Right cardiac atrium (tissue), 5 donors: ENCODE measurements around the gene NMRK2. TPM values are rescaled to one million over a fixed set of nuclear protein-coding genes. Genes with fewer than 3 reads are reported as not detected.
"Not testable (repeated sequence)": the region's sequence is repeated elsewhere in the genome, so short reads cannot be mapped to it uniquely, and the experiment has no call there.

Experiments
- ATAC-seq, 2 donors: fragments of 200-7000 bp; cut with Tn5 transposase; one replicate each; pipeline versions ENCODE4 v1.8.0 to v1.9.1; 2020; ENCODE audit warnings: moderate library complexity in 2 of 2, mild to moderate bottlenecking in 1 of 2
- DNase-seq, 3 donors: peaks; one replicate each; pipeline ENCODE4 v3.0.0-alpha.2; 2020
- H3K27ac ChIP-seq: one replicate; pipeline ENCODE4 v1.5.1; 2013; ENCODE audit warnings: mild to moderate bottlenecking, low read length, control low read depth, moderate library complexity
- H3K27me3 ChIP-seq: one replicate; pipeline ENCODE4 v1.6.1; 2013; ENCODE audit not compliant: control insufficient read depth, insufficient read depth
- H3K4me1 ChIP-seq: one replicate; pipeline ENCODE4 v1.6.1; 2013; ENCODE audit warnings: low read length; ENCODE audit not compliant: control insufficient read depth, insufficient read depth
- H3K4me3 ChIP-seq: one replicate; pipeline ENCODE4 v1.5.1; 2013; ENCODE audit warnings: low read length, control low read depth
- H3K9me3 ChIP-seq: one replicate; pipeline ENCODE4 v1.6.1; 2013; ENCODE audit warnings: low read length; ENCODE audit not compliant: control insufficient read depth
- WGBS: extraction: QIAGEN DNeasy Blood & Tissue Kit; methylation state at CpG from one replicate; pipeline ENCODE4 v1.1.7; 2013; 5-methylcytosine and 5-hydroxymethylcytosine counted together
- intact Hi-C, 4 donors: fragments of 100-400 bp; cut with DNase I; formaldehyde crosslinking; loops; one replicate each; pipeline versions ENCODE4 v1.11.0 to v1.14.0; 2022 to 2023
- polyA plus RNA-seq: library from polyadenylated mRNA; stranded (reverse); fragments of 200-250 nt; gene quantifications from one replicate; pipeline ENCODE4 v1.2.3, GENCODE V29; 2013
- total RNA-seq, 4 donors: library from RNA; stranded (reverse); fragmentation: NEBNext Ultra II Directional; extraction: Animal tissue kit (Norgen Biotek cat#: 25700); gene quantifications; one replicate each; pipeline ENCODE4 v1.2.1, GENCODE V29; 2021
- donor health status: healthy with polysubstance abuse.
- donor health status: DM: no; HTN: yes; CAD: no.
- donor health status: DM: no; HTN: no; CAD: no.
- donor health status: DM: no; HTN: yes; CAD: no; lungs with severe emphysema.
- donor health status: DM: yes; HTN: yes; CAD: no.

The NMRK2 gene
- total and polyA plus RNA-seq, 5 donors, result 1,114 to 1,838 (median 1,316) TPM

DNA sequence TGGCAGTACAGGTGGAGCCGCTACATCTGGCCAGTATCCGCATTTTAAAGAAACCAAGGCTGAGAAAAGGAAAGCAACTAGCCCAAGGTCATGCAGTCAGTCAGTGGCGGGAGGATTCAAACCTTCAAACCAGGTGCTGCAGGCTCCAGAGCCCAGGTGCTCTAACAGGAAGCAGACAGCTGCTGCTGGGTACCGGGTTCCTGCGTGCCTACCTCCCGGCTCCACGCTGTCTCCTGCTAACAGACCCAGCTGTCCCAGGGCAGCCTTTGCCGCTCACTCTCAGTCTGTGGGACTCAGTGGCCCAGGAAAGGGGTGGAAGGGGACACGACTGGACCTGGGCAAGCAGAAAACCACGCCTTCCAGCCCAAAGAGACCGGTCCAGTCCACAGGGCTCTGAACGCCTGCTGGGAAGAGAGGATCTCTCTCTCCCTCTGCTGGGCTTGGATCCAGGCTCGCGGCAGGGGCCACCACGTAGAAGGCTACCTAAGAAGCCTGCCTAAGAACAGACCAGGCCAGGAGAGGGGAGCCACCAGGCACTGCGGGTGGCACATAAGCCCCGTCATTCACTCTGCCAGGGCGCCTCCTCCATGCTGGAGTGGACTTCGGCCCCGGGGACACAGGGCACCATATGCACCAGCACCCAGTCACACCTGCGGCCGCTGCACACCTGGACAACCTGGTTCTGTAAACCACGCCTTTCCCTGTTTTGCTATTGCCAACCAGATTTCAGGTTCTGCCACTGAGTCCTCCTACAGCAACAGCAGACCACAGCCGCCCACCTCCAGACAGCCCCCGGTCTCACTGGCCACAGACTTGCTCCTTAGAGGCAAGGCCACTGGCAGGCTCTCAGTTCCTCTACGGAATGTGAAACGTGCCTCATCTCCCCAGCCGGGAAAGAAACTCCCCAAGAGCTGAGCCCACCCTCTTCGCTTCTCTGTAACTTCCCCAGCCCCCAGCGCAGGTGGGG lies 33.5 kb downstream of the NMRK2 start:
- Histone ChIP-seq H3K27me3 (no peaks in the 10 kb centered on the region), H3K4me3 (no peak overlapping the region), H3K27ac (peak overlapping the region; percentile 63), H3K9me3 (no peaks in the 10 kb centered on the region), H3K4me1 (peaks cover 10% of the 10 kb centered on the region)
- DNase-seq, result peak in 1 of 3 donors; percentile 65
- ATAC-seq, result no peak
- intact Hi-C loops, result no loop called here
- WGBS, result 68% methylated on average over 30 of the region's 30 CpGs

DNA sequence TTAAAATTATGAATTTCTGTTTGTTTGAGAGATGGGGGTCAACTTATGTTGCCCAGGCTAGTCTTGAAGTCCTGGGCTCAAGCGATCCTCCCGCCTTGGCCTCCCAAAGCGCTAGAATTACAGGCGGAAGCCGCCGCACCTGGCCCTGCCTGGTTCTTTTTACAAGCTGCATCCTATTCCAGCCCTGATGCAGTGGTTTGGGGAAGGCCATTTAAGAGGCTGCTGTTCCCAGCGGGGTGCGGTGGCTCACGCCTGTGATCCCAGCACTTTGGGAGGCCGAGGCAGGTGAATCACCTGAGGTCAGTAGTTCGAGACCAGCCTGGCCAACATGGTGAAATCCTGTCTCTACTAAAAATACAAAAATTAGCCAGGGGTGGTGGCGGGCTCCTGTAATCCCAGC lies 35.1 kb downstream of the NMRK2 start:
- WGBS, result 85% methylated on average over 12 of the region's 12 CpGs
- Histone ChIP-seq H3K4me1 (peaks cover 10% of the 10 kb centered on the region), H3K27ac (peak overlapping the region; percentile 91)
- H3K4me3 ChIP-seq, intact Hi-C loops, H3K9me3 ChIP-seq, DNase-seq, H3K27me3 ChIP-seq, ATAC-seq: not testable (repeated sequence)

DNA sequence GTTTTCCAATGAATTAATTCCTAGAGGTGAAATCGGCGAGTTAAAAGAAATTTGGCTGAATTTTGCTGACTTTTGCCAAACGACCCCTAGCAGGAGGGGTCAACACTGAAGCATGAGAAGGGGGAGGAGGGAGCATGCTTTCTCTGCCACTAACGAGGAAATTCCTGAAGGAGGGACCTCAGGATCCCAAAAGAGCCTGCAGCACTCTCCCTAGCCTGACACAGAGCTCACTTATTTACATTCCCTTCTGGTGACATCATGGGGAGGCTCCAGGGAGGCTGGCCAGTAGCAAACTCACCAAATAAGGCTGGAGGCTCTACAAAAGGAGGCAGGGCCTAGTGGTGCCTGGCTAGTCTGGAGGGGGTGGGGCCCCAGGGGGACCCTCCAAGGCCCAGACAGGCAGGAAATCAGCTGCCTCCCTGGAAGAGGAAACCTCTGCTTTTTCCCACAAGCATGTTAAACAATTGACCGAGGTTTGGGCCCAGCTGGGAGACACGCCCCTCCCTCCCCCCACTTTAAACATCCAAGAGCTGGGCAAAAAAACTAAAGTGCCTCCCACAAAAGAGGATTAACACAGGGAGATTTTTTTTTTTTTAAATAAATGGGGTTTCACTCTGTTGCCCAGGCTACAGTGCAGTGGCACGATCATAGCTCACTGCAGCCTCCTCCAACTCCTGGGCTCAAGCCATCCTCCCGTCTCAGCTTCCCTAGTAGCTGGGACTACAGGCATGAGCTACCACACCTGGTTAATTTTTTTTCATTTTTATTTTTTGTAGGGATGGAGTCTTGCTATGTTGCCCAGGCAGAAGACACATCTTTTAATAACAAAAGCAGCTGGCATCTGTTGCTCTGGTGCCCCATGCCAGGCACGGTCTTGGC lies 35.9 kb downstream of the NMRK2 start:
- Histone ChIP-seq H3K4me1 (peaks cover 10% of the 10 kb centered on the region), H3K27ac (peak overlapping the region; percentile 92), H3K4me3 (no peak overlapping the region), H3K27me3 (no peaks in the 10 kb centered on the region), H3K9me3 (no peaks in the 10 kb centered on the region)
- intact Hi-C loops, result no loop called here
- peak; percentile 92 to 96 (median 95) for DNase-seq
- ATAC-seq, result peak; percentile 89
- 12% methylated on average over 9 of the region's 9 CpGs for WGBS

DNA sequence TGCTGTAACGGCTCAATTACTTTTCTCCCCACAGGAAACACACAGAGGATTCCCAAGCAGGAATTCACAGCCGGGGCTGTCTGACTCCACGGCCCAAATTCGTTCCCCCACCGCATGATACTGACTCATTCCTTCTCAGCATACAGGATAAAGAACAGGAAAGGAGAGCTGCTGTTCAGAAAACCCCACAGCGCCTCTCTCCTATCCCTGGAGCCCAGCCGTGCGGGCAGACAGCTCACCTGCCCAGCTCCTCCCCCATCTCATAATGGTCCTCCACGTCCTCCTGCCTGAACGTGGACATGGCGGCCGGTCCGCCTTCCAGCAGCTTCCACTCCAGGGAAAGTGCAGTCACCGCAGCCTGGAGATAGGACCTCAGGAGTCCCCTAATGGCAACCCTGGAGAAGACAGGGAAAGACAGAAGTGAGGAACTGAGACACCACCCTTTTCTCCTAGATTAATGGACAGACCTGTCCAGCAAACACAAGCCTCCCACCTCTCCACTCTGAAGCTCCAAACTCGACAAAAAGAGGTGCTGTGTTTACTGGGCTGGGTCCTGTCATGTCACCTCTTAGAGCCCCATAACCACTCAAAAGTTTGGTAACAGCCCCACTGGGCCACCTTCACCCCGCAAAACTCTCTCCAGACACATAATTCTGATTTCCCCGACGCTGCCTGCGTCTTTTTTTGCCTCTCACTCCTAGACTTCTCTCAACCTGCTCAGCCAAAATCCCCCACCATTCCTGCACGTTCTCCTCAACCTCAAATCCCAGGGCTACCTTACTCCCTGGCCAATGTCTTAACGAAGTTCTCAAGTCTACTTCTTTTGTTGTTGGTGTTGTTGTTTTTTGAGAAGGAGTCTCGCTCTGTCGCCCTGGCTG lies 36.8 kb downstream of the NMRK2 start:
- peak overlapping the region; percentile 94 for H3K4me3 ChIP-seq
- WGBS, result 14% methylated on average over 23 of the region's 23 CpGs
- H3K9me3 ChIP-seq, result no peaks in the 10 kb centered on the region
- peak overlapping the region; percentile 92 for H3K27ac ChIP-seq
- no peaks in the 10 kb centered on the region for H3K27me3 ChIP-seq
- ATAC-seq (peak in 1 of 2 donors; percentile 0), DNase-seq (peak in 1 of 3 donors; percentile 2)
- peaks cover 10% of the 10 kb centered on the region for H3K4me1 ChIP-seq
- intact Hi-C loops, result no loop called here

DNA sequence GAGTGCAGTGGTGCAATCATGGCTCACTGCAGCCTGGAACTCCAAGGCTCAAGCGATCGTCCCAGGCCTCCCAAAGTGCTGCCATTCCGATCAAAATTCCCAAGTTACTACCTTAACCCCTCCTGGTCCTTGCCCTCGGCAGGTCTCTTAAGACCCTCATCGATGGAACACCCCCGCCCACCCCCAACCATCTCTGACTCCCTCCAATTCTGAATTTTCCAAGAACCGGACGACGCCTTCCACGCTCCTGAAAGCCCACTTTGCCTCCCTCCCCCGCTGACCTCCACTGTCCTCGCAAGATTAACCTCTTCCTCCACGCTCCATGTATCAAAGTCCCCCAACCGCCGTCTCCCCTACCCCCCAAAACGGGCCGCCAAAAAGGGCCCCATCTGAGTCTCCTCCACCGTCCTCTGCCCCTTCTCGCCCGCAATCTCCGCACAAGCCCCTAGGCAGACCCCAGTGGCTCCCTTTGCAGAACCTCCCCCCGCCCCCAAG lies 37.5 kb downstream of the NMRK2 start:
- no peak for DNase-seq
- Histone ChIP-seq H3K4me3 (peak overlapping the region; percentile 94), H3K27ac (peak overlapping the region; percentile 92), H3K4me1 (peaks cover 10% of the 10 kb centered on the region), H3K27me3 (no peaks in the 10 kb centered on the region), H3K9me3 (no peaks in the 10 kb centered on the region)
- ATAC-seq, result no peak
- WGBS, result 1% methylated on average over 22 of the region's 22 CpGs
- intact Hi-C loops, result no loop called here

DNA sequence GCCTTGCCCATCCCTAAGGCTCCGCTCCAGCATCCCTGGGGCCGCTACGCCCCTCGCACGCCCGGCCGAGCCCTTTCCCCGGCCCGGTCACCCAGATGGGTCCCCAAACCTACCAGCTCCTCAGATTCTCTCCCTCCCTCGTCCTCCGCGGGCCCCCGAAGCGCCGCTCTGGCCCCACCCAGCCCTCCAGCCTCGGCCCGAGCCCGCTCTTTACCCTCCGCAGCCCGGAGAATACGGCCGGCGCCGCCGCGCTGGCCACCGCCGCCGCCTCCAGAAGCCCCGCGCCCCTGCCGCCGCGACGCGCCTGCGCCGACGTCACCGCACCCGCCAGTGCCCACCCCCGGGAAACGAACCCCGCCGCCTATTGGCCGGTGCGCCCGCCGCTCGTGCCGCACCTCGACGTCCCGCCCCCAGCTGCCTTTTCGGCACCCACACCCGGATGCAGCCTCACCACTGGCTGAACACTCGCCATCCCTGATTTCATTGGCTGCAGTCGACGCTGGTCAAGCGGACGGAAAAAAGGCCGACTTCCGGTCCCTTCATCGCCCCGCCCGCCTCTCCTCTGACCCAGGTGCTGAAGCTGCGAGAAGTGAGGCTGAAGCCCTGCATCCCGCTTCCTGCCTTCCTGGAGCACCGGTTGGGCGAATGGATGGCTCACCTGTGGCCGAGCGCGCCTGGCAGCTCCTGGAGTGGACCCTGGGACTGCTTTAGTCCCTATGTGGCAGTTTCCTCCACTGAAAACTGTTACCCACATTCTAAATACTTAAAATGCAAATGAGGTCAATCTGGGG lies 38.1 kb downstream of the NMRK2 start, which contains the start of gene DAPK3:
Gene DAPK3, minus strand, starts transcription at position 292 of the 791 bp plus-strand sequence. CDS start 1,364 bp downstream, outside the sequence.
- WGBS, result under 1% methylated on average over 73 of the region's 73 CpGs
- intact Hi-C loops, result no loop called here
- H3K9me3 ChIP-seq, result no peaks in the 10 kb centered on the region
- peak; percentile 98 to 99 (median 99) for DNase-seq
- H3K4me3 ChIP-seq, result peak within 1 kb of the TSS; percentile 94
- H3K27me3 ChIP-seq, result no peaks in the 10 kb centered on the region
- ATAC-seq, result peak; percentile 87 to 92
- H3K4me1 ChIP-seq, result peaks cover 10% of the 10 kb centered on the region
- peak within 1 kb of the TSS; percentile 92 for H3K27ac ChIP-seq

DNA sequence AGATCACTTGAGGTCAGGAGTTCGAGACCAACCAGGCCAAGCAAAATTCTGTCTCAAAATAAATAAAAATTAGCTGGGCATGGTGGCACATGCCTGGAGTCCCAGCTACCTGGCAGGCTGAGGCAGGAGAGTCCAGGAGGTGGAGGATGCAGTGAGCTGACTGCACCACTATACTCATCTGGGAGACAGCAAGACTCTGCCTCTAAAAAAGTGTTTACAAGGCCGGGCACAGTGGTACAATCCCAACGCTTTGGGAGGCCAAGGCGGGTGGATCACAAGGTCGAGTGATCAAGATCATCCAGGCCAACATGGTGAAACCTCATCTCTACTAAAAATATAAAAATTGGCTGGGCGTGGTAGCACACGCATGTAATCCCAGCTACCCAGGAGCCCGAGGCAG lies 42.3 kb downstream of the NMRK2 start:
- DNase-seq, result no peak
- Histone ChIP-seq H3K9me3 (no peaks in the 10 kb centered on the region), H3K4me1 (no peaks in the 10 kb centered on the region), H3K27ac (no peak overlapping the region), H3K27me3 (no peaks in the 10 kb centered on the region), H3K4me3 (no peak overlapping the region)
- intact Hi-C loops, result no loop called here
- WGBS, result 82% methylated on average over 8 of the region's 8 CpGs
- no peak for ATAC-seq

DNA sequence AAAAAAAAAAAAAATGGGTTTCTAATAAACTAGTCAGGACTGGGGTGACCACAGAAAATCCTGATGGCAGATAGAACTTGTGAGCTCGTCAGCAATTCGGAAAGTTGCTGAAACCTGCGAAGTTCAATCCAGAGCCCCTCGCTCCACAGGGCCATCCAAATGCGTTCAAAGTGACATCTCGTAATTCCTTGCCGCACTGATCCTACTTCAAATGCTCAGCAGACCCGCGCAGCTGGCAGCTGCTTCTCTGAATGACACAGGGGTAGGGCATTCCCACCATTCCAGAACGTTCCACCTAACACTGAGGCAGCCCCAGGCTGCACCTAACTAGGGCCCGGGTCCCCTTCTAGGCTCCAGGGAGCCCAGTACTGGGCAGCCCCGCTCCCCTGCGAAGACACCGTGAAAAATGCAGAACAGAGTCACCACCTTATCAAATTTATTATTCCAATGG lies 42.8 kb downstream of the NMRK2 start:
- H3K27ac ChIP-seq, result no peak overlapping the region
- intact Hi-C loops, result no loop called here
- DNase-seq (peak in 2 of 3 donors; percentile 58 to 59), ATAC-seq (no peak)
- WGBS, result 78% methylated on average over 14 of the region's 14 CpGs
- no peaks in the 10 kb centered on the region for H3K9me3 ChIP-seq
- H3K4me1 ChIP-seq, result no peaks in the 10 kb centered on the region
- no peaks in the 10 kb centered on the region for H3K27me3 ChIP-seq
- H3K4me3 ChIP-seq, result no peak overlapping the region

DNA sequence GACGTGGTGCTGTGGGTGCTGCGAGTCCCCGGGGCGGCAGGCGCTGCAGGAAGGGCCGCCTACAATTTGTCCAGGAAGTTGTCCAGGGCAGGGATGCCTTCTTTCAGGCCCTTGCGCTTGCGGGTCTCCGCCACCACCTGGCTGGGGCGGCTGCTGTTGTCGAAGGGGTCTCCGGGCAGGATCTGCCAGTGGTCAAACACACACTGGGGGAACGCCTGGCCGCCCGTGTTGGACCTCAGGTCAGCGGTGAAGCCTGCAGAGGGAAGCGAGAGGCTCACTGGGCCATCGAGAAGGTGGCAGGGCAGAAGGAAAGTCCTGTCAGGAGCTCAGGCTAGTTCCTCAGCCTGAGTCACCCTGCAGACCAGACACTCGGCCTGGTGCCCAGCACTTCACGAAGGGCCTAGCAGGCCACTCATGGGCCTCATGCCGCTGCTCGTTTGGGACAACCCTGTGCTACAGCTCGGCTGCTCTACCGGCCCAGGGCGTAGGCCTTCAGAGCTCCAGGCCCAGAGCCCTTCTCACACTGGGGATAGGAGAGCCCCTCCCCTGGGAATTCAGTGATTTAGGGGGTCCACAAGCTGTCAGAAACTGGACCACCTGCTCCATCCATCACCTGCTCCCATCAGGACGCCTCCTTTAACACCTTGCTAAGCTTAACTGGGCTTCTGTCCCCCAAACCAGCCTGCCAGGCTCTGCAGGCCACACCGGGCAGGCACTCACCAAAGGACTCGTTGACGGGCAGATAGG lies 43.8 kb downstream of the NMRK2 start:
- DNase-seq (peak in 2 of 3 donors; percentile 60 to 87), ATAC-seq (peak; percentile 3 to 13)
- Histone ChIP-seq H3K27me3 (no peaks in the 10 kb centered on the region), H3K4me1 (no peaks in the 10 kb centered on the region), H3K9me3 (no peaks in the 10 kb centered on the region), H3K4me3 (no peak overlapping the region), H3K27ac (no peak overlapping the region)
- intact Hi-C loops, result no loop called here
- 89% methylated on average over 29 of the region's 29 CpGs for WGBS
